Measurements from ENCODE around the gene TRAK2.
"Not testable (repeated sequence)": the region's sequence is repeated elsewhere in the genome, so short reads cannot be mapped to it uniquely, and the experiment has no call there.

TRAK2 gene

DNA sequence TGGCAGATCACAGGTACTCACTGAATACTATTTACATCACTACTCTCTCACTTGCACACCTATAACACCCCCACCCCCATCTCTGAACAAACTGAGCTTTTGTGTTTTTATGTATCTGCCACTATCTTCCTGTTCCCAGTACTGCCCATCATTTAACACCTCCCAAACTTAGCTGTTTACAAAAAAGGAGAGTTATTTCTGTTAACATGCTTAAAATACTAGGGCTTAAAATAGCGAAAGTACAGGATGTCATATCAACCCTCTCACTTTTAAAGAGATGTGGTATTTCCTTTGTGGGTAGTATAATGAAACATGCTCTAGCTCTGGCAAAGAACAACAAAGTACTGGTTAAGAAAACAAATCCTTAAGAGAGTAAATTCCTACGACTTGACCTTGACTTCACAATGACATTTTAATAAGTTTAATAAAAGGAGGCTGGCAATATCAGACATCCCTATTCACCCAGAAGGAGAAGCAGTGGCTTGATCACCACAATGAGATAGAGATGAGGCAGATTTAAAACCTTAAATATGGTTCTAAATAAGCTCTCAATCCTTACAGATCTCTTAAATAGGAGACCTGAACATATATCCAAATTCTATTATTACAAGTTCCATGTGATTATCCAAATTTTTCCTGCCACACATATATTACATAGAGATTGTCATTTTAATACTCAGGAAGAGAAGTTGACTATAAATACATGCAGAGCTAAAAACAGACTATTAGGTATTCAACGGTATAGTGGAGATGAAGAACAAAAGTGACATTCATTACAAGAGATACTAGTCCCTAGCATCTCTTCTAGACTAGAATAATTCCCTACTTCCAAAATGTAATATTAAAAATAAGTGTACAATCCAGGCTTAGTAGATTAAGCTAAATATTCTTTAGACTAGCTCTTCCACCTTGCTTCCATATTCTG, 36.9 kb downstream of the TRAK2 start:
- DNase-seq: peak; percentile 50

DNA sequence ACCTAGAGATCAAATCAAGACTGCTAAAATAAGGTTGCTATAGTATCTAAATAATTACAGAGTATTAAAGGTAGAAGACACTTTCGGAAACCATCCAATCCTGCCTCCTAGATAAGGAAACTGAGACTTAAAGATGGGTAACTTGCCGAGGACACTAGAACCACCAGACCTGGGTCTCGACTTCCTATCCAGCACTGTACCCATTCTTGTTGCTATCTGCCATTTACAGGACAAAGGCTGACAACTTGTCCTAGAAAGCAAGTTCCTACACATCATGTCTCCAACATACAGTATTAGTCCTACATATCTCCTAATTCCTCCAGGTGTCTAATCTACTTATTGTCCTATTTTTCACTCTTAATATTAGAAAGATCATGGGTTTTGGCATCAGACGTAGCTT, 37.7 kb downstream of the TRAK2 start:
- DNase-seq: no peak

DNA sequence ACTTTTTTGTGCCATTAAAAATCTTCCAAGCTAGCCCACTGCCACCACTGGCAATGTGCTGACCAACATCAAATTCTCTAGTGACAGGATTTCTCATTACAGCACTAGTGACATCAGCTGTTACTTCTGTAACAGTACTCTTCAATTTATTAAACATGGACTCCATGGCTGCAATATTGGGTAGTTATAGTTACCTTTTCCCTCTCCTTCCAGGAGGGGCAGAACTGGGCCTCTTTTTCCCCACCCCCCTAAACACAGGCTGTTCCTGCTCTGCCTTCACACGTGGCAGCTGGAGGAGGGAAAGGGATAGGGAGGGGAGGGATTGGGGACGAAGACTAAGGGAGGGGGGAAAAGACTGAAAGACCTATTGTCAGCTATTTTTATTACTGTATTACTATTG, 38.1 kb downstream of the TRAK2 start:
- no peak for DNase-seq

DNA sequence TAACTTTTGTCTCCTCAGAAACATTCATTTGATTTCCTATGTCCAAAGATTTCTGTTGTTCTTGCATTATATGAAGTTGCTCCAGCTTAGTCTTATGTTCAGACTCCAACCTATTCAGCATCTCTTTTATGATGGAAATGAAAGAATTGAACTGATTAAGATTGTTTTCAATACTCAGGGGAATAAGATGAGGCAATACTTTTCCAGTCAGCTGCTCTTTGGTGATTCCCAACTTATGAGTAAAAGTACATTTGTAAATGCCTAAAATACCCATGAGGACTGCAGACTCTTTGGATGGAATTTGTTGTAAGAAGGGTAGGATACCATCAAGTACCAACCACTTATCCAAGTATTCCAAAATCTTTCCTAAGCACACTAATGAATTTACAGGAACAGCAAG, 39.8 kb downstream of the TRAK2 start:
- DNase-seq: no peak

DNA sequence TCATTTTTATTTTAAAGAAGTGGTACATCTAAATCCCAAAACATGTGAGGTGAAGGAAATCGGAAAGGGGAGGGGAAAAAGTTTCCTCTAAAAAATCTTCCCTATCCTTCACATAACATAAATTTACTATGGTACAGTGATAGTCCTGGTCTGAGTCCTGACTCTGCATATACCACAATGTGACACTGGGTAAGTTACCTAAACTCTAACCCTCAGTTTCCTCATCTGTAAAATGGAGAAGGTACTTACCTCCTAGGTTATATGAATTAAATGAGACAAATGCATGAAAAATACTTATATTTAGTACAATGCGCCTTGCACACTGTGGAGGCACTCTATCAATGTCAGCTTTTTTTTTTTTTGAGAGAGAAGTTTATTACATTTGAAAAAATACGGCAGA, 42.3 kb downstream of the TRAK2 start:
- DNase-seq: no peak

DNA sequence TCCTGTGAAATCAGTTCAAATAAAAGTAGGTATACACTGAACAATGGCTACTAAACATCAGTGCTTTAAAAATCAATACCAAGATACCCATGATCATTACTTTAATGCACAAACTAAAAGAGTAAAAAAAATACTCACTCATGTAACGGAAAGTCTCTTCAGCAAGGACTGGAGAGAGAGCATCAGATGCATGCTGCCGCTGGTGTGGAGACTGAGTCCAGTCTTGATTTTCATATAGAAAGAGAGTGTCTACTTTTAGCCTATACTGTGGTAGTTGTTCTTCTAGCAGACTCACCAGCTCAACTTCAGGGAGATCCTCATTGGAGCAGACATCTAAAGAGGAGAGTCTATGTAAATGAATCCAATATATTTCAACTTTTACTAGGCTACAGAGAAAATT, 44.0 kb downstream of the TRAK2 start:
- DNase-seq: no peak

DNA sequence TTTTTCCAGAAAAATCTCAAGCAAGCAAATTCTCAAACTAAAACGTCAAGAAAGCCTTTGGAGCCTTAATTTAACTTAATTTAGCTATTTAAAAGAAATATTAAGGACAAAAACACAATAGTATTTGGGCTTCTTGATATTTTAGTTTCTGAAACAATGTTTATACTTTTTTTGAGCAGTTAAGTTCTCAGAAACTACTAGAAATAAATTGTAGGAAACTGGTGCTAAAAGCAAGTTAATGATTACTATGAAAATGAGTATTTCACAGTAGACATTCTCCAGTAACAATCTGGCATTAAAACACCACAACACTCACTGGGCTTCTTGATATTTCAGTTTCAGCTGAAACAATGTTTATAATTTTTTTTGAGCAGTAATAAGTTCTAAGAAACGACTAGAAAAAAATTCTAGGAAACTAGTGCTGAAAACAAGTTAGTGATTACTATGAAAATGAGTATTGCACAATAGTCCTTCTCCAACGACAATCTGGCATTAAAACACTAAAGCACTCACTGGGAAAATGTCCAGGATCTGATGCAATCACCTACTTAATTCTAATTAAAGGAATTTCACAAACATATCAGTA, 45.1 kb downstream of the TRAK2 start:
- DNase-seq: peak; percentile 87

DNA sequence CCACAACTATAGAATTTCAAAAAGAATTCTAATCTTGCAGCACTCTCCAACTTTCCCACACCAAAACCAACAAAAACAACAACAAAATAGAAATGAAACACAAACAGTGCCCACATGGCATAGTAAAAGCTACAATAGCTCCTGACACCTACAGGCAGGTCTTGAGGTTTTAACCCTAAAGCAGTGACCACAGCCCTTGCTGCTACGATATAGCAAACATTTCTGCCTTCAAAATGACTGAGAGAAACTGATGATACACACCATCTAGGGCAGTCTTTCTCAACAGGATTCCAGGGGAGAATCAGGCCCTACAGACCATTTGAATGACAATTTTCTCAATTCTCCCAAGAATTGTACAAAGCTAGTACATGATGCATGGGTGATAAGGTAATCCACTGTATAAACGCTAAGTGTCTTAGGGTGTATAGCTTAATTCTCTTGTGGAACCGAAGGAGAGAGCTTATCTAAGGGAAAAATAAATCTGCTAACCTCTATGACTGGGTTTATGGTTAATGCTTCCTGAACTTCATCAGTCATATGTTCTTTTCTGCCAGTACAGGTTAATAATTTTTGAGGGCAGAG, 46.5 kb downstream of the TRAK2 start:
- no peak for DNase-seq

DNA sequence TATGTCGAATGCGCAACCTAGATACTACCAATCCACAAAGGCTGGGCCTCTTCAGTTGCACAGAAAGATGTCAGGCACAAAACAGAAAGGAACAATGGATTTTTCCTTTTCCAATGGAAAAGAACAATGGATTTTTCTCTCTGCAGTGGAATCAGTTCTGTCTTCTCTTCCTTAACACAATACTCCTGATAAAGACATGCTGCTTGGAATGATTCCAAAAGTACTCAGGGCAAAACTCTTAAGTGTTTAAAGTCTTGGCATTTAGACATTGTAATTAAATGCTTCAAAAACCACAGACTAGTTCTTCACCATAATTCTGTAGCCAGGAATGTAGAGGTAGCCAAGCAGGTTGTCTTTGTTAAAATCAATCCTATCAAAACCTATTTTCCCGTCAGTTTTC, 47.4 kb downstream of the TRAK2 start:
- no peak for DNase-seq

DNA sequence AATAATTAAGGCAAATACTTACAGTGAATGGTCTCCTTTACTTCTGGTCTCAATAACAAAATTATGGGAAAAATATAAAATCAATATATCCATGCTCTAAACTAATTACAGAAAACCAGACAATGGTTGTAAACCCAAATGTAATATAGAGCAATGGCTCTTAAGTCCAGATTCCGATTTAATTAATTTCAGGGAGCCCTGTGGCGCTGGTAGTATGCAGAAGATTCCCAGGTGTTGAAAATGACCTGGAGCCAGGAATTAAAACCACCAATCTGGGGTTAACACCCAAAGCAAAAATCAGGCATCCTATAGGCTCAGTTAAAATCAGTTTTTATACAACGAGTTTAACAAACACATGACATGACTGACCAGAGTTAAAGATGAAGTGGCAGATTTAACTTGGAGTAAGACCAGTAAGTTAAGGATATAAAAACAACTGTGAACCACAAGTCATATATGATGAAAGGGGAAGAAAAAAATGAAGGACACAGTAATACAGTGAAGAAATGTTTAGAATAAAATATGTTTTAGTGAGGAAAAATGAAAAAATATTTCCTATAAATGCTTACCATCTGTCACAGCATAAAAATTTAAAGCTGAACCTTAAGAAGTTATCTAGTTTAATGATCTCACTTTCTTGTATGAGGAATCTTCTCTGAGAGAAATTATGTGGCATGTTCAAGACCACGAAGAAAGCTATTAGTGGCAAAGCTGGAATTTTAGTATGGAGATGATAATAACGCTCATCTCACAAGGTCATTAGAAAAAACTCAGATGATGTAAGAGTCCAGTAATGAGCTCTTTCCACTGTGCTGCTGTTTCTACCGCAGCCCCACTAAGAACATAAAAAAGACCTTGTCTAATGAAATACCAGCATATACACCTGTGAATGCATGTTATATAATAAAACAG, 48.4 kb downstream of the TRAK2 start:
- no peak for DNase-seq

DNA sequence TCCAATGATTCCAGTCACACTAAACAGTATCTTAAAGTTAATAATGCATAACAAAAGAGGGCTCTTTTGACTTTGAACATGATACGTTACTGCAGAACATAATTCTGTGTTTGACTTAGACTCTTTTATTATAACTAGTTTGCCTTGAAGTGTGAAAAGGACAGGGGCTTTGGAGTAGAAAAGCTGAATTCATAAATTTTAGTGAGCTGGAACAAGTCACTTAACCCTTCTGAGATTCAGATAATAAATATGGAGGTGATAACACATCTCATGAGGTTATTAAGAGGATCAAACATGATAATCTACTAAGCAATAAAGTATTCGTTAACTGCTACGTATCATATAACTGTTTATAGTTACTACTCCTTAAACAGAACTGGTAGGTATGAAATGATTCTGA, 49.4 kb downstream of the TRAK2 start:
- DNase-seq: no peak

DNA sequence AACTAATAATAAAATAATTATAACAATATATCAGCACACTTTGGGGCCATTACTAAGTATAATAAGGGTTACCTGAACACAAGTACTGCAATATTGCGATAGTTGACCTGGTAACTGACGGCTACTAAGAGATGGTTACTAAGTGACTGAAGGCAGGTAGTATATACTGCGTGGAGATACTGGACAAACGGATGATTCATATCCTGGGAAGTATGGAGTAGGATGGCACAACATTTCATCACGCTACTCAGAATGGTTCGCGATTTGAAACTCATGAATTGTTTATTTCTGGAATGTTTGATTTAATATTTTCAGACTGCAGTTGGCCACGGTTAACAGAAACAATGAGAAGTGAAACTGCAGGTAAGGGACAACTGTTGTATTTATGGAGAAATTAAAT, 54.7 kb downstream of the TRAK2 start:
- no peak for DNase-seq

DNA sequence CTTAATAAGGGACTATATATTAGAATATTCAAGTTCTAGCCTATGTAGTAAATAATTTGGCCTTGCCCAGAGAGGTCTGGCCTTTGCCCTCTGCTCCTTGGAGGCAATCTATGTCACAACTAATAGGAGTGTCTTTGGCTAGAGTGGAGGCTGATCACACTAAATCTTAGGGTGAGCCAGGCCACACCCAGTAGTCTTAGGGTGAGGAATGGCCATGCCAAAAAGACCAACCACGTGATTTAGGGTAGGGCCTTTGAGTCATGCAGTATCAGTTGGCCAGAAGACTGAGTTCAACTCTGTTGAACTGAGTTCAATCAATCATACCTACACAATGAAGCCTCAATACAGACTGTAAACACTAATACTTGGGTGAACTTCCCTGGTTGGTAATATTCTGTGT, 68.1 kb downstream of the TRAK2 start:
- DNase-seq: no peak

DNA sequence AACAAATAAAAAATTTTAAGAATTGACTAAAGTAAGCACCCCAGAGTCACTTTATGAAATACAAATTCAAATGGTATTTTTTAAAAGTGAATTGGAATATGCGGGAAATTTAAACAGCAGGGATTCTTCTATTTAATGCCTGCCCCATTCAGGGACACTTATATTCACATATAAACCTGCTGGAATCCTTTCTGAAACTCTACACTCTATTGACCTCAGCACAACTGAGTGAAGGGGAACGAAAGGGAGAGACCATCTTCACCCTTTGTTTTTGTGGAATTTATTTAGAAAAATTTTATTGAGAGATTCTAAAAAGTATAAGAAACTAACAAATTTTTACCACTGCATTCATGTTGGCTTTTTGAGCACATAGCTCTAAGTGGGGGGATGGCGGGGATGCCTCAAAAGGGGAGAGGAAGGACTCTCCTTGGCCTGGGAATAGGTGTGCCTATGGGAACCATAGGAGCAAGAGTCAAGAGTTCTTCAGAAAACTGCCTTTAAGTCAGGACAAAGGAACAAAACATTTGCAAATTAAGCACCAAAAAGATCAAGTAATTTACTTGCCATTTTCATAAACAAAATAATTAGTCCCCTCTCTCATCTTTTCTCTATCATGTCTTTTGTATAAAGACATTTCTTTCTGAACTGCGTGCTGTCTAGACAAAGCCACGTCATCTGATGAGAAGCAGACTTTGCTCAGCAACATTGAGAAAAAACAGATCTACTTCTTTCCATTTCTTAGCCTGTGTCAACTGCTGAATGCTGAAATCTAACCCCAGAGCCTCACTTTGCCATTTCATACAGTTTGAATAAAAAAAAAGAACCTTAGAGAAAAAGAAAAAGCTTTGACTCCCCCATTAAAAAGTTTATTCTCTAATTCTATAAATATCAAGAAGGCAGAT, 72.5 kb downstream of the TRAK2 start:
- no peak for DNase-seq

DNA sequence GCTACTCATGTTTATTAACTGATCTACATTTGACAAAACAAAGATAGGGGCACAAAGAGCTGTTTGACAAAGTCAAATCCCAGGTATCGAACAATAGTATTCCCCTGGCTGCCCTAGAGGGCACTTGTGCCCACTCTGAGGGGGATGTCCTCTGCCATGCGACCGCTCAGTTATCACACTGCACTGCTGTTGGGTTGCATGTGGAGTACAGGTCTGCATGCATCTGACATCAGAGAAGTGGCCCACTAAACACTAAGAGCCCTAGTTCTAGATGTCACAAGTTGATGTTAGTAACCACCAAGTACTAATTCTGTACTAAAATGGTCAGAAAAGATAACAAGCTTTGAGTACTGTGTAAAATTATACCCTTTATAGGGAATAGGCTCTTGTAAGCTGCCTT, 74.0 kb downstream of the TRAK2 start:
- DNase-seq: no peak

DNA sequence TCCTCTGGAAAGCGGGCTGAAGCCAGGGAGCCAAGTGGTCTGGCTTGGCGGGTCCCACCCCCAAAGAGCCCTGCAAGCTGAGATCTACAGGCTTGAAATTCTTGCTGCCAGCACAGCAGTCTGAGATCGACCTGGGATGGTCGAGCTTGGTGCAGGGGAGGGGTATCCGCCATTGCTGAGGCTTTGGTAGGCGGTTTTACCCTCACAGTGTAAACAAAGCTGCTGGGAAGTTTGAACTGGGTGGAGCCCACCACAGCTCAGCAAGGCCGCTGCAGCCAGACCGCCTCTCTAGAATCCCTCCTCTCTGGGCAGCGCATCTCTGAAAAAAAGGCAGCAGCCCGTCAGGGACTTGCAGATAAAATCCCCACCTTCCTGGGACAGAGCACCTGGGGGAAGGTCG, 81.5 kb downstream of the TRAK2 start:
- DNase-seq: no peak

DNA sequence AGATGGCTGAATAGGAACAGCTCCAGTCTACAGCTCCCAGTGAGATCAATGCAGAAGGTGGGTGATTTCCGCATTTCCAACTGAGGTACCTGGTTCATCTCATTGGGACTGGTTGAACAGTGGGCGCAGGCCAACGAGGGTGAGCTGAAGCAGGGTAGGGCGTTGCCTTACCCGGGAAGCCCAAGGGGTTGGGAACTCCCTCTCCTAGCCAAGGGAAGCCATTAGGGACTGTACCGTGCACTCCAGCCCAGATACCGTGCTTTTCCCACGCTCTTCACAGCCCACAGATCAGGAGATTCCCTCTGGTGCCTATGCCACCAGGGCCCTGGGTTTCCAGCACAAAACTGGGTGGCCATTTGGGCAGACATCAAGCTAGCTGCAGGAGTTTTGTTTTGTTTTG, 81.9 kb downstream of the TRAK2 start:
- DNase-seq: not testable (repeated sequence)

DNA sequence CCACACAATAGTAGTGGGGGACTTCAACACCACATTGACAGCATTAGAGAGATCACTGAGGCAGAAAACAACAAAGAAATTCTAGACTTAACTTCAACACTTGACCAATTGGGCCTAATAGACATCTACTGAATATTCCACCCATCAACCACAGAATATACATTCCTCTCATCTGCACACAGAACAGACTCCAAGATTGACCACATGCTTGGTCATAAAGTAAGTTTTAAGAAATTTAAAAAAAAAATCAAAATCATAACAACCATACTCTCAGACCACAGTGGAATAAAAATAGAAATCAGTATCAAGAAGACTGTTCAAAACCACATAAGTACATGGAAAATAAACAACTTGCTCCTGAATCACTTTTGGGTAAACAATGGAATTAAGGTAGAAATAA, 85.1 kb downstream of the TRAK2 start:
- no peak for DNase-seq

DNA sequence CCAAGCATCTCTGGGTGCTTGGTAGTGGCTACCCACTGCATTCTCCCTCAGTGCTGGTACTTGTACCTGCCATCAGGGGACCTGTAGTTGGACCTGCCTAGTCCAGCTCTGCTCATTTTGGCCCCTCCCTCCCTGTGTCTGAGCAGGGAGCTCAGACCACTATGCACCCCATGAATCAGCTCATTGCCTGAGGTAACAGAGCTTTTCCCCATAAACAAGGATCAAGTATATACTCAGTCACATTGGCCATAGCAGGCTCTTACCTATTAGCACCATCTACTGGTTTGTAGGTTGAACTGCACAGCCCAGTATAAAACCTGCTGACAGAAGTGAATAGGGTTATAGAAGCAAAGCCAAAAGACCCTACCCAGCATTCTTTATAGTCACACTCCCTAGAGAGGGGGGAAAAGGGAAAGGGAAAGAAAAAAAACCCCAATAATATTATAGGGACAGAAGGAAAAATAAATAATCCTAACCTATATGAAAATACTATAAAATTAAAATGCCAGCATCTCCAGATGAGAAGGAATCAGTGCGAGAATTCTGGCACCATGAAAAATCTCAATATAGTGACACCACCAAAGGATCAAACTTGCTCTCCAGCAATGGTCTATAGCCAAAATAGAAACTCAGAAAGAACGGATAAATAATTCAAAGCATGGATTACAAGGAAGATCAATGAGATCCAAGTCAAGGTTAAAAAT, 87.2 kb downstream of the TRAK2 start:
- DNase-seq: peak; percentile 58

DNA sequence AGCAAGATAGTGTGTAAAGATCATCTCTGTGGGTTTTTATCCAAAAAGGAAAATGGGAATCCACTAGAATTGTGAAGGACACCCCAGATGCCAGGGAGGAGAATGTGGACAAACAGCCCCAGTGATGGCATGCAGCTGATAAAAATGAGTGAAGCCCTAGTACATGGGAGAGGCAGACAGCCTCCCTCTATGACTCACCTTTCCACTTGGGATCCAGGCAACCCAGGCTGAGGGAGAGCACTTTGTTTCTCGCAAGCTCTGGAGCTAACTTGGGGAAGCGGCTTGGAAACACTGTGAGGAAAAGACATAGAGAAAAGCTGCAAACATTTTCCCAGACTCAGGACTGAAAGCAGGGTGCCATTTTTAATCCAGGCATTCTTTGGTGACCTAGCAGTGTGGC, 88.9 kb downstream of the TRAK2 start:
- no peak for DNase-seq

DNA sequence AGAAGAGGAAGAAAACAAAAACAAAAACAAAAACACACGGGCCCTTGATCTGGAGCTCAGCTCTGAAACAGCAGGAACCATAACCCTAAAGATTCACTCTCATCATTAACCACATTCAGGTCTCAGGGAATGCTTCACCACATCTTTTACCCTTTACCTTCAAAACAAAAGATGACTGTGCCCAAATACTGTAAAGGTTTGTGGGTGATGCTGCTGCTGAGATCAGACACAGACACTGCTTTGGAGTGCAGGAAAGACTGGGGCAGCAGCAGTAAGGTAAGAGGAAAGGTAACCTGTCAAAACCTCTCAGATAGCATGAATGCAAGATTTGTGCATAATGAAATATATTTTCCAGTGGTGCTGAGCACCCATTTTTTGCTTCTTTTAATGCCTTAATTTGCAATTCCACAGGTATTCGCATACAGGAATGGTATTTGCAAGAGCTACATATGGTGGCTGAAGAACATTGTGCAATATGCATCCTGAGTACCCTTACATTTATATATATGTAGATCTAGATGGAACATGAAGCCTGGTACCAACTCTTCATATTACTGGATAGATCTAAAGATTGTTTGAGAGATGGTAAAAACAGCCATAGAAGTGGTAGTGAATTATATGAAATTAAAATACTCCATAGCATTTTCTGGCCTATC, 90.1 kb downstream of the TRAK2 start:
- DNase-seq: no peak
